ELR (cell line): ENCODE results near the gene LDB2.

Source experiments
- DNase-seq: peaks from one replicate; pipeline ENCODE4 v3.0.0-alpha.2; 2015; ENCODE audit warnings: low read depth

LDB2 gene

GRCh38 chr4:16757080-16757521, 141.3 kb downstream of the LDB2 start:
- DNase-seq = peak; percentile 71

GRCh38 chr4:16754104-16754503, 144.3 kb downstream of the LDB2 start:
- no peak for DNase-seq

- peak; percentile 43 for DNase-seq
These were observed 146.3 kb downstream of the LDB2 start for GRCh38 chr4:16752150-16752549.

- no peak for DNase-seq
These were observed 147.4 kb downstream of the LDB2 start for GRCh38 chr4:16750882-16751642.

- no peak for DNase-seq
These were observed 148.2 kb downstream of the LDB2 start for GRCh38 chr4:16750216-16750615.

GRCh38 chr4:16745887-16746286, 152.6 kb downstream of the LDB2 start:
- no peak for DNase-seq

GRCh38 chr4:16745009-16745635, 153.3 kb downstream of the LDB2 start:
- DNase-seq = peak; percentile 26

- no peak for DNase-seq
These were observed 157.2 kb downstream of the LDB2 start for GRCh38 chr4:16741287-16741686.

GRCh38 chr4:16739997-16740624, 158.3 kb downstream of the LDB2 start:
- DNase-seq = no peak

GRCh38 chr4:16738558-16738957, 159.9 kb downstream of the LDB2 start:
- no peak for DNase-seq

GRCh38 chr4:16733509-16733908, 164.9 kb downstream of the LDB2 start:
- DNase-seq = no peak

GRCh38 chr4:16732741-16733140, 165.7 kb downstream of the LDB2 start:
- DNase-seq = no peak

- DNase-seq = no peak
These were observed 166.6 kb downstream of the LDB2 start for GRCh38 chr4:16731776-16732380.

GRCh38 chr4:16730522-16731205, 167.8 kb downstream of the LDB2 start:
- no peak for DNase-seq

- DNase-seq = no peak
These were observed 169.1 kb downstream of the LDB2 start for GRCh38 chr4:16729336-16729735.

GRCh38 chr4:16728849-16729248, 169.6 kb downstream of the LDB2 start:
- no peak for DNase-seq

GRCh38 chr4:16728111-16728510, 170.3 kb downstream of the LDB2 start:
- no peak for DNase-seq

GRCh38 chr4:16727218-16727617, 171.2 kb downstream of the LDB2 start:
- DNase-seq = no peak

GRCh38 chr4:16726368-16727050, 171.9 kb downstream of the LDB2 start:
- DNase-seq = no peak

- no peak for DNase-seq
These were observed 173.2 kb downstream of the LDB2 start for GRCh38 chr4:16725252-16725651.

- peak; percentile 80 for DNase-seq
These were observed 176.0 kb downstream of the LDB2 start for GRCh38 chr4:16722416-16722815.
